ENCODE results near the gene ISCU. TPM values are rescaled to one million over a fixed set of nuclear protein-coding genes. Genes with fewer than 3 reads are reported as not detected.

The ISCU gene
- total and polyA plus RNA-seq, 4 donors: 129 to 297 (median 203) TPM

DNA sequence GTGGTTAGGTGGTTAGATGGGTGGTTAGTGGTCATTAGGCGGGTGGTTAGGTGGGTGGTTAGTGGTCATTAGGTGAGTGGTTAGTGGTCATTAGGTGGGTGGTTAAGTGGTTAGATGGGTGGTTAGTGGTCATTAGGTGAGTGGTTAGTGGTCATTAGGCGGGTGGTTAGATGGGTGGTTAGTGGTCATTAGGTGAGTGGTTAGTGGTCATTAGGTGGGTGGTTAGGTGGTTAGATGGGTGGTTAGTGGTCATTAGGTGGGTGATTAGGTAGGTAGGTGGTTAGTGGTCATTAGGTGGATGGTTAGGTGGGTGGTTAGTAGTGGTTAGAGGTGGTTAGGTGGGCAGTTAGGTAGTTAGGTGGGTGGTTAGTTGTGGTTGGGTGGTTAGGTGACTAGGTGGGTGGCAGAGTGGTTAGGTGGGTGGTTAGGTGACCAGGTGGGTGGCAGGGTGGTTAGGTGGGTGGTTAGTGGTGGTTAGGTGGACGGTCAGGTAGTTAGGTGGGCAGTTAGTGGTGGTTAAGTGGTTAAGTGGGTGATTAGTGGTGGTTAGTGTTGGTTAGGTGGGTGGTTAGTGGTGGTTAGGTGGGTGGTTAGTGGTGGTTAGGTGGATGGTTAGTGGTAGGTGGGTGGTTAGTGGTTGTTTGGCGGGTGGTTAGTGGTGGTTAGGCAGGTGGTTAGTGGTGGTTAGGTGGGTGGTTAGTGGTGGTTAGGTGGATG lies 43.5 kb downstream of the ISCU start:
- 96 to 98% methylated on average over 4 of the region's 4 CpGs for WGBS, 2 donors

DNA sequence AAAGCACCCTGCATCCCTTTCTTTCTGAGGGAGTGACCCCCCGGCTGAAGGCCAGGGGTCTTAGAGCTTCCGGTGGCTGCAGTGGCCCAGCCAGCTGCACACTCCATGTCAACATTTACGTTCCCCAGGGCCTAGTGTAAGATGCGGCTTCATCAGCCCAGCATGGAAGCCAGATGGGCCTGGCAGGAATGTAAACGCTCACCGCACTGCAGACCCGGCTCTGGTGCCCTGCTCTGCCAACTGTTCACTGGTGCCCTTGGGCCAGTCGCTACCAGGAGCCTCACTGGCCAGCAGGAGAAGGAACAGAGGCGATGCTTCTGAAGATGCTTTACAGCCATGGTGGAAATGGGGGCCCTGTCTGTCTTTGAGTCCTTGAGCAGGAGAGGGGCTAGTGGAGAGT lies 44.1 kb downstream of the ISCU start:
- no peaks in the 10 kb centered on the region for H3K36me3 ChIP-seq (ENCODE audit: control insufficient read depth in 1 of 2, insufficient read depth in 2 of 2, low read length in 1 of 2)
- ATAC-seq (ENCODE audit: low FRiP score): no peak
- WGBS, 2 donors: 65 to 66% methylated on average over 9 of the region's 9 CpGs
- DNase-seq: no peak
- no peaks in the 10 kb centered on the region for H3K4me1 ChIP-seq (ENCODE audit: control insufficient read depth in 1 of 2, insufficient read depth in 2 of 2, low read length in 2 of 2)
- no peak overlapping the region for H3K27ac ChIP-seq (ENCODE audit: low read depth in 1 of 2, low read length in 2 of 2)
- H3K27me3 ChIP-seq (ENCODE audit: control insufficient read depth in 1 of 2, insufficient read depth in 2 of 2, low read length in 1 of 2): no peaks in the 10 kb centered on the region
- intact Hi-C loops (cut with DNase I): no loop called here
- no peaks in the 10 kb centered on the region for H3K9me3 ChIP-seq (ENCODE audit: control insufficient read depth, low read length)
- H3K4me3 ChIP-seq (ENCODE audit: low read length in 2 of 2): no peak overlapping the region

More for the DNA sequence above, 43.5 kb downstream of the ISCU start:
- DNase-seq: no peak
- no peak overlapping the region for H3K27ac ChIP-seq (ENCODE audit: low read depth in 1 of 2, low read length in 2 of 2)
- H3K9me3 ChIP-seq (ENCODE audit: control insufficient read depth, low read length): no peaks in the 10 kb centered on the region
- no peak overlapping the region for H3K4me3 ChIP-seq (ENCODE audit: low read length in 2 of 2)
- H3K36me3 ChIP-seq (ENCODE audit: control insufficient read depth in 1 of 2, insufficient read depth in 2 of 2, low read length in 1 of 2): no peaks in the 10 kb centered on the region
- no peak for ATAC-seq (ENCODE audit: low FRiP score)
- no peaks in the 10 kb centered on the region for H3K27me3 ChIP-seq (ENCODE audit: control insufficient read depth in 1 of 2, insufficient read depth in 2 of 2, low read length in 1 of 2)
- no peaks in the 10 kb centered on the region for H3K4me1 ChIP-seq (ENCODE audit: control insufficient read depth in 1 of 2, insufficient read depth in 2 of 2, low read length in 2 of 2)
- intact Hi-C loops (cut with DNase I): no loop called here

- WGBS, 2 donors: 91 to 94% methylated on average over 10 of the region's 10 CpGs
- Histone ChIP-seq H3K4me1 (ENCODE audit: control insufficient read depth in 1 of 2, insufficient read depth in 2 of 2, low read length in 2 of 2) (no peaks in the 10 kb centered on the region), H3K27me3 (ENCODE audit: control insufficient read depth in 1 of 2, insufficient read depth in 2 of 2, low read length in 1 of 2) (no peaks in the 10 kb centered on the region), H3K36me3 (ENCODE audit: control insufficient read depth in 1 of 2, insufficient read depth in 2 of 2, low read length in 1 of 2) (no peaks in the 10 kb centered on the region), H3K4me3 (ENCODE audit: low read length in 2 of 2) (no peak overlapping the region), H3K27ac (ENCODE audit: low read depth in 1 of 2, low read length in 2 of 2) (no peak overlapping the region), H3K9me3 (ENCODE audit: control insufficient read depth, low read length) (no peaks in the 10 kb centered on the region)
- no peak for ATAC-seq (ENCODE audit: low FRiP score)
- DNase-seq: no peak
- intact Hi-C loops (cut with DNase I): no loop called here
Measured at GRCh38 chr12:108607981-108608600, 45.7 kb downstream of the ISCU start.

DNA sequence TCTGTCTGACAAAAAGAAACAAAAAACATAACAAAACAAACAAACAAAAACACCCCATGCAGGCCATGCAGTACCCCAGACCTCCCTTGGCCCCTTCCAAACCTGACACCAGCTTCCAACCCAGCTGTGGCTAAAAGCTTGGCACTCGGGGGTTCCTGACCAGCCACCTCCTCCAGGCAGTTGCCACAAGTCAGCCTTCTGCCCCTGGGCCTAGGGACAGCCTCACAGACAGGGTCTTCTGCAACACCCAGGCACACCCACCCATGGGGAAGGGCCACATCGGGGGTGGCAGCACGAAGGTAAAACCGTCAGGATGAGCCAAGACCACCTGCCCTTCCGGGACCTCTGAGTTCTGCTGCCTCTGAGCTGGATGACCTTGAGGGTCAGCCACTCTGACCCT lies 46.2 kb downstream of the ISCU start:
- no peak overlapping the region for H3K4me3 ChIP-seq (ENCODE audit: low read length in 2 of 2)
- H3K27me3 ChIP-seq (ENCODE audit: control insufficient read depth in 1 of 2, insufficient read depth in 2 of 2, low read length in 1 of 2): no peaks in the 10 kb centered on the region
- H3K4me1 ChIP-seq (ENCODE audit: control insufficient read depth in 1 of 2, insufficient read depth in 2 of 2, low read length in 2 of 2): no peaks in the 10 kb centered on the region
- H3K9me3 ChIP-seq (ENCODE audit: control insufficient read depth, low read length): no peaks in the 10 kb centered on the region
- H3K36me3 ChIP-seq (ENCODE audit: control insufficient read depth in 1 of 2, insufficient read depth in 2 of 2, low read length in 1 of 2): no peaks in the 10 kb centered on the region
- no peak overlapping the region for H3K27ac ChIP-seq (ENCODE audit: low read depth in 1 of 2, low read length in 2 of 2)
- no peak for DNase-seq
- ATAC-seq (ENCODE audit: low FRiP score): no peak
- intact Hi-C loops (cut with DNase I): no loop called here
- WGBS, 2 donors: 94 to 99% methylated on average over 5 of the region's 5 CpGs

- Histone ChIP-seq H3K27ac (ENCODE audit: low read depth in 1 of 2, low read length in 2 of 2) (no peak overlapping the region), H3K36me3 (ENCODE audit: control insufficient read depth in 1 of 2, insufficient read depth in 2 of 2, low read length in 1 of 2) (no peaks in the 10 kb centered on the region), H3K9me3 (ENCODE audit: control insufficient read depth, low read length) (no peaks in the 10 kb centered on the region), H3K4me3 (ENCODE audit: low read length in 2 of 2) (no peak overlapping the region), H3K4me1 (ENCODE audit: control insufficient read depth in 1 of 2, insufficient read depth in 2 of 2, low read length in 2 of 2) (no peaks in the 10 kb centered on the region), H3K27me3 (ENCODE audit: control insufficient read depth in 1 of 2, insufficient read depth in 2 of 2, low read length in 1 of 2) (no peaks in the 10 kb centered on the region)
- intact Hi-C loops (cut with DNase I): no loop called here
- peak; percentile 82 to 83 for DNase-seq
- 31 to 34% methylated on average over 21 of the region's 21 CpGs for WGBS, 2 donors
- ATAC-seq (ENCODE audit: low FRiP score): peak; percentile 64
Measured at GRCh38 chr12:108609537-108610335, 47.3 kb downstream of the ISCU start.

DNA sequence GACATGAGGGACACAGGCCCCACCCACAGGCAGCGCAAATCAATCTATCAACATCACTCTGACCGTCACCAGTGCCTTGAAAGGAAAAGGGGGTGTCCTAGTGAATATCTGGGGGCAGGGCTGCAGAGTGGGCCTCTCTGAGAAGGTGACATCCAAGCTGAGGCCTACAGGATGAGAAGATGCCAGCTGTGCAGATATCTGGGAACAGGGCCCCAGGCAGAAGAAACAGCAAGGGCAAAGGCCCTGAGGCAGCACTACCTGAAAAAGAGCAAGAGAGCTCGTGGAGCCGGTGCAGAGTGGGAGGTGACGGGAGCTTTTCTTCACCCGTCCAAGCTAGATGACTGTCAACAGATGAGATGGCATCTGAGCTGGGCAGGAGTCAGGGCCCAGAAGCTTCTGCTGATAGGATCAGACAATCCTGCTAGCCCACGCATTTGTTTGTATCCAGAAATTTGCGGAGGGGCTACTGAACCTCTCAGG lies 48.0 kb downstream of the ISCU start:
- no peak overlapping the region for H3K4me3 ChIP-seq (ENCODE audit: low read length in 2 of 2)
- ATAC-seq (ENCODE audit: low FRiP score): no peak
- H3K27me3 ChIP-seq (ENCODE audit: control insufficient read depth in 1 of 2, insufficient read depth in 2 of 2, low read length in 1 of 2): no peaks in the 10 kb centered on the region
- 91 to 94% methylated on average over 8 of the region's 8 CpGs for WGBS, 2 donors
- no peak for DNase-seq
- H3K4me1 ChIP-seq (ENCODE audit: control insufficient read depth in 1 of 2, insufficient read depth in 2 of 2, low read length in 2 of 2): no peaks in the 10 kb centered on the region
- H3K9me3 ChIP-seq (ENCODE audit: control insufficient read depth, low read length): no peaks in the 10 kb centered on the region
- H3K36me3 ChIP-seq (ENCODE audit: control insufficient read depth in 1 of 2, insufficient read depth in 2 of 2, low read length in 1 of 2): no peaks in the 10 kb centered on the region
- H3K27ac ChIP-seq (ENCODE audit: low read depth in 1 of 2, low read length in 2 of 2): no peak overlapping the region
- intact Hi-C loops (cut with DNase I): no loop called here

GRCh38 chr12:108610856-108611605 lies 48.6 kb downstream of the ISCU start:
- DNase-seq (no peak), ATAC-seq (ENCODE audit: low FRiP score) (no peak)
- no peaks in the 10 kb centered on the region for H3K4me1 ChIP-seq (ENCODE audit: control insufficient read depth in 1 of 2, insufficient read depth in 2 of 2, low read length in 2 of 2)
- no peak overlapping the region for H3K27ac ChIP-seq (ENCODE audit: low read depth in 1 of 2, low read length in 2 of 2)
- WGBS, 2 donors: 81 to 83% methylated on average over 15 of the region's 15 CpGs
- intact Hi-C loops (cut with DNase I): no loop called here
- no peaks in the 10 kb centered on the region for H3K36me3 ChIP-seq (ENCODE audit: control insufficient read depth in 1 of 2, insufficient read depth in 2 of 2, low read length in 1 of 2)
- no peaks in the 10 kb centered on the region for H3K27me3 ChIP-seq (ENCODE audit: control insufficient read depth in 1 of 2, insufficient read depth in 2 of 2, low read length in 1 of 2)
- no peak overlapping the region for H3K4me3 ChIP-seq (ENCODE audit: low read length in 2 of 2)
- no peaks in the 10 kb centered on the region for H3K9me3 ChIP-seq (ENCODE audit: control insufficient read depth, low read length)

DNA sequence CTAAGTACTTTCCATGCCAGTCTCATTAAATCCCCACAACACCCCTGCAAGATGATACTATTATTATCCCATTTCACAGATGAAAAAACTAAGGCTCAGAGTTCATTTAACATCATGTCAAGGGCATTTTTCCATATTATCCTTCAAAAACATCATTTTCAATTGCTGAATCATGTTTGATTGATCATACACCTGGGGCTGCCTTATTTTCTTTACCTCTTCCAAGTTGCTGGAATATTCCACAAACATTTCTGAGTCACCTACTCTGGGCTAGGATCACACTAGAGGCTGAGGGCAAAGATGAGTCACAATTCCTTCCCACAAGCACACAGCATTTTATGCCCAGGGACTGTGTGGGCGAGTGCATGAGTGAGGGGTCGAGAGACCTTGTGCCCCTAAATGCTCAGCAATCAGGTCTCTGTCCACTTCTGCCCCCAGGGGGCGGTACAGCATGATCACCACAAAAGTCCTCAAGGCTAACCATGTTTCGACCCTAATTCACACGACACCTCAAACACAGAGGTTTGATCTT lies 49.6 kb downstream of the ISCU start:
- H3K27ac ChIP-seq (ENCODE audit: low read depth in 1 of 2, low read length in 2 of 2): no peak overlapping the region
- ATAC-seq (ENCODE audit: low FRiP score) (no peak), DNase-seq (no peak)
- no peaks in the 10 kb centered on the region for H3K27me3 ChIP-seq (ENCODE audit: control insufficient read depth in 1 of 2, insufficient read depth in 2 of 2, low read length in 1 of 2)
- H3K4me1 ChIP-seq (ENCODE audit: control insufficient read depth in 1 of 2, insufficient read depth in 2 of 2, low read length in 2 of 2): no peaks in the 10 kb centered on the region
- no peak overlapping the region for H3K4me3 ChIP-seq (ENCODE audit: low read length in 2 of 2)
- intact Hi-C loops (cut with DNase I): no loop called here
- no peaks in the 10 kb centered on the region for H3K36me3 ChIP-seq (ENCODE audit: control insufficient read depth in 1 of 2, insufficient read depth in 2 of 2, low read length in 1 of 2)
- no peaks in the 10 kb centered on the region for H3K9me3 ChIP-seq (ENCODE audit: control insufficient read depth, low read length)
- 62 to 64% methylated on average over 5 of the region's 5 CpGs for WGBS, 2 donors
